NCI-H2196 (cell line): ENCODE data around the gene HSF2.

ENCODE experiments used
- DNase-seq: peaks from one replicate; lab custom pipeline; 2025; ENCODE audit not compliant: unreplicated experiment; lab: John Stamatoyannopoulos, UW

The HSF2 gene

GRCh38 chr6:122399055-122399347, 451 bp upstream of the HSF2 start:
- DNase-seq = no peak

- DNase-seq = no peak
Observed at GRCh38 chr6:122400121-122400450, 634 bp downstream of the HSF2 start.

GRCh38 chr6:122400462-122401089, 1.1 kb downstream of the HSF2 start:
- DNase-seq = no peak

- DNase-seq = no peak
Observed at GRCh38 chr6:122401104-122401503, 1.7 kb downstream of the HSF2 start.

- DNase-seq = peak; percentile 10
Observed at GRCh38 chr6:122404444-122404843, 5.0 kb downstream of the HSF2 start.

GRCh38 chr6:122405417-122405816, 6.0 kb downstream of the HSF2 start:
- no peak for DNase-seq

- DNase-seq = no peak
Observed at GRCh38 chr6:122406187-122406586, 6.7 kb downstream of the HSF2 start.

- no peak for DNase-seq
Observed at GRCh38 chr6:122407712-122408111, 8.3 kb downstream of the HSF2 start.

GRCh38 chr6:122408240-122408639, 8.8 kb downstream of the HSF2 start:
- DNase-seq = no peak

- DNase-seq = no peak
Observed at GRCh38 chr6:122408702-122409458, 9.4 kb downstream of the HSF2 start.

GRCh38 chr6:122412001-122412400, 12.5 kb downstream of the HSF2 start:
- no peak for DNase-seq

- no peak for DNase-seq
Observed at GRCh38 chr6:122416825-122417224, 17.4 kb downstream of the HSF2 start.

- DNase-seq = no peak
Observed at GRCh38 chr6:122422003-122422402, 22.6 kb downstream of the HSF2 start.

GRCh38 chr6:122422614-122423267, 23.3 kb downstream of the HSF2 start:
- DNase-seq = no peak

GRCh38 chr6:122423734-122424133, 24.3 kb downstream of the HSF2 start:
- no peak for DNase-seq

GRCh38 chr6:122426597-122426996, 27.1 kb downstream of the HSF2 start:
- no peak for DNase-seq

- DNase-seq = no peak
Observed at GRCh38 chr6:122428781-122429180, 29.3 kb downstream of the HSF2 start.

- no peak for DNase-seq
Observed at GRCh38 chr6:122429323-122429722, 29.9 kb downstream of the HSF2 start.

GRCh38 chr6:122431780-122432179, 32.3 kb downstream of the HSF2 start:
- DNase-seq = no peak

- no peak for DNase-seq
Observed at GRCh38 chr6:122432816-122433215, 33.4 kb downstream of the HSF2 start.

GRCh38 chr6:122438975-122439374, 39.5 kb downstream of the HSF2 start:
- DNase-seq = no peak

GRCh38 chr6:122445274-122445673, 45.8 kb downstream of the HSF2 start:
- no peak for DNase-seq

GRCh38 chr6:122449069-122449468, 49.6 kb downstream of the HSF2 start:
- DNase-seq = no peak
